CD4-positive, alpha-beta T cell treated with Interleukin-21 for 1 hour (primary cell): ENCODE results near the gene ZFAND3.

Experiments
- DNase-seq: peaks from one replicate; pipeline ENCODE4 v3.0.0-alpha.2; 2020

ZFAND3 gene

DNA sequence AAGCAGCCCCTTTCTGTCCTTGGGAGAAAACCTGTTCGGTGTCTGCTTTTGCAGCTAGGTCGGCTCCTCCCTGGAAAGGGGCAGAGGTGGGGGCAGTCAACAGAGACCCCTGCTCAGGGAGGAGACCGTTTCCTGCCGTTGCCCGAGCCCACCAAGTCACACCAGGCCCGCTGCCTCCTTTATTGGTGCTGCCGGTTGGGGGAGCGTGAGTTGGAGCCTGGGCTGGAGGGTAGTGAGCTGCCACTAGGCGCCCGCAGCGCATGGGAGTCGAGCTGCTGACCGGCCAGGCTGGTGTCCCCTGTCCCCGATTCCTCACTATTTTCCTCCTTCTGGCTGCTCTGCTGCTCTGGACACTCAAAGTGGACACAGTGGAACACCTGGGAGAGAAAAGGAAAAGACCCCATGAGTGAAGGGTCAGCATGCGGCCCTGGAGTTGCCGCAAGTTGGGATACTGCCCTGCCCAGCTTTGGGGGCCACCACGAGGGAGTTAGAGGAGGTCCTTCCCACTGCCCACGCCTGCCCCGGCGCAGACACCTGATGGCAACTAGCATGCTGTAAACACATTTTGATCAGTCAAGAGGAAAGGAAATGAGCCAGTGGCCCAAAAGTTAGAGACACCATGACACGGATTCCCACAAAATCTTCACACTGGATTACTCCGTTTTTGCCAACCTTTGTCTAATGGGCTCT, 355.4 kb downstream of the ZFAND3 start:
- no peak for DNase-seq

DNA sequence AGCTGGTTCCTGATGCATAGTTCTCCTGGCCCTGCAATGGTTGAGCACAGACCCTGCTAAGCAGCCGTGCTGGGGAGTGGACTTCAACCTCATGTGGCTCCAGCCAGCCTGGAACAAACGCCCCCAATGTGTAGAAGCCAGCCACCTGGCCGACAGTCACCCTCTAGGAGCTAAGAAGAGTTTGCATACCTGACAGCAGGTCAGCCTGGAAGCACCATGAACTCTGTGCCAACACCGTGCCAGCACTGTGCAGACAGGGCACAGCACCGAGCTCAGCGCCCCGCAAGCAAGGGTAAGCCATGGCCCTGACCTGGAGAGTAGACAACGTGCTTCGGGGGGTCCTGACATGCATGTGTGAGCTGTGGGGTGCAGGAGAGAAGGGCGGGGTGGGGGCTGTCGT, 356.3 kb downstream of the ZFAND3 start:
- no peak for DNase-seq

DNA sequence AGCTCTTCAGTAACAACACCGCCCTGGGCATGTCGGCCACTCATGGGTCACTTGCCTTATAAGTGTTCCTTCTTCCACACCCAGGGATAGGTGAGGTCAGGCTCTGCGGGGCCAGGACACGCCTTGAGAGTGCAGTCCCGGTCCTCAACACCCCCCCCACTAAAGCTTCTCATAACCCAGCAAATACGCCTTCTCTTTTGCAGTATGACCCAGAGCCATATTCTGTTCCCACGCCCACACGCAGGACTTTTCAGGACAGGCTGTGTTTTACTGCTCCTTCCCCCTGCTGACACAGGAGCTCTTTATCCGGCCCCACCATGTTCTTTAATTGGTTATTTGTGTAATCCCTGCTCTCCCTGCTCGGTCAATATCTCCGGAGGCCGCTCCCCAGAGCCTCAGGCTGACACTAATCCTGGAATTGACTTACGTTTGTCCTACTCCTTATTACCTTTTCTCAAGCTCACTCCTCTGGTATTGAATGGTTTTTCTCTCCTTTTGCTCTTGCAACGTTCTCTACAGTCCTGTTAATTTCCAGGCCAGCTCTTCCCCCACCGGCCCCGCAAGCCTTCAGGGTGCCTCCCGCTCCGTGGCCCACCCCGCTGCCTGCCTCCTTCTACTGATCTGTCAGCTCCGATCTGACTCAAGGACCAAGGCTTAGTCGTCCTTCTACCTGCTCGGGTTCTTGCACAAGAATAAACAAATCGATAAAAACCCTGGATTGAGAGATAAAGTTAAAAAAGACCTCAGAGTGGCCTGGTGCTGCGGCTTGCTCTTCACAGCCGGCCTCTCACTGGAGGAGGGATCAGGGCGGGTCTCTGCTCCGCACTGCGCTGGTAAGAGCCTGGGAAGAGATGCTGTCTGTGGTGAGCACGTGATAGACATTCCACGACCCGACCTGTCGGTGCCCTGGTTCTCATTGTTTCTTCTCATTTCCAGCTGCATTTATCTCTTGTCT, 357.5 kb downstream of the ZFAND3 start:
- DNase-seq: no peak

DNA sequence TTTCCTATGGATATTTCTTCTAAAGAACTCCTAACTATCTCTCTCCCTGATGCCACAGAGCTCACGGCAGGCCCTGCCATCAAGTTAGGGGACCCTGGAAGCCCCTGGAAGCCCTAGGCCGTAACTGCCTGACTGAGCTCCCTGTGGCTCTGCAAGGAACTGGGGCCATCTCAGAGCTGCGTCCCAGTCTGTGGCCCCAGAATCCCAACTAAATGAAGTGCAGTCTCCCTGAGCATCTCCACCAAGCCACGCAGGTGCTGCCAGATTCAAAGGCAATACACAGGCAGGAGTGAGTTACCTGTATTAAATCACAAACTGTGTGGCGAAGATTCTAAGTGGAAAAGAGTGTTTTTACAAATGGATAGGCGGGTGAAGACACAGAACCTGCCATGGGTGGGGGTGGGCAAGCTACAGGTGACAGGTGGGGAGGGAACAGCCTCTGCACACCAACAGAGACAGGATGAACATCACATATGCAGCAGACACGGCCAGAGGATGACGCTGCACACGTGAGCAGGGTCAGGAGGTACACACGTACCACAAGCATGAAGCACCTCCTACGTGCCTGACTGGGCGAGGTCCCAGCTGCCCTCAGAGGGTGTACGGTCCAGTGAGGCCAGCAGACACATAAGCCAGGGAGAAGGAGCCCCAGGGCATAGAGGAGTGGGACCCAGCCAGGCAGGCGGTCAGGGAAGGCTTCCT, 358.5 kb downstream of the ZFAND3 start:
- no peak for DNase-seq

DNA sequence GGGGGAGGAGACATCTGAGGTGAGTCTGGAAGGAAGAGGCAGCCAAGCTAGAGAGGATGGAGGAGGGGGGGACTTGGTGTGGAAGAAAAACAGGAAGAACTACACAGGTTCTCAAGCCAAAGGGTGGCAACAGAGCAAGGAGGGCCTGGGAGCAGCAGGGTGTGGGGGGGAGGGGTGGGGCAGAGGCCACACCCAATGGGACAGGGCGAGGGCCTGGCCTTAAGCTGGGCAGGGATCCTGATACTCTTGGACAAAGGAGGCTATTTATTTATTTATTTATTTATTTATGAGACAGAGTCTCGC, 359.0 kb downstream of the ZFAND3 start:
- no peak for DNase-seq

DNA sequence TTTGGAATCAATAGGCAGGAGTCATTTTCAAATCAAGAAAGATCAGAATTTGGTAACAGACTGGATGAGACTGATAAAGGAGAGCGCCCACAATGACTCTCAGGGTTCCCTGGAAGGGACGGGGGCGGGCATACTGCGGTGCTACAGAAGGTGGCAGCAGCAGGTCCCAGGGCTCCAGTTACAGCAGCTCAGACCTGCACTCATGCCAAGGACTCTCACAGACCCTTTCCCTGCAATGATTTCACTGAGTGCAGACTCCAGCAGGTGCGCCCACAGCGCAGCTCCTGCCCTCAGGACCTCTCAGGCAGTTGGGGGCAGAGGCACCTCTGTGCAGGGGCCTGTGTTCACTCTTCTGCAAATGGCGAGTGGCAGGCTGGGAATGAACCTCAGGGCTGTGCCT, 359.8 kb downstream of the ZFAND3 start:
- no peak for DNase-seq

DNA sequence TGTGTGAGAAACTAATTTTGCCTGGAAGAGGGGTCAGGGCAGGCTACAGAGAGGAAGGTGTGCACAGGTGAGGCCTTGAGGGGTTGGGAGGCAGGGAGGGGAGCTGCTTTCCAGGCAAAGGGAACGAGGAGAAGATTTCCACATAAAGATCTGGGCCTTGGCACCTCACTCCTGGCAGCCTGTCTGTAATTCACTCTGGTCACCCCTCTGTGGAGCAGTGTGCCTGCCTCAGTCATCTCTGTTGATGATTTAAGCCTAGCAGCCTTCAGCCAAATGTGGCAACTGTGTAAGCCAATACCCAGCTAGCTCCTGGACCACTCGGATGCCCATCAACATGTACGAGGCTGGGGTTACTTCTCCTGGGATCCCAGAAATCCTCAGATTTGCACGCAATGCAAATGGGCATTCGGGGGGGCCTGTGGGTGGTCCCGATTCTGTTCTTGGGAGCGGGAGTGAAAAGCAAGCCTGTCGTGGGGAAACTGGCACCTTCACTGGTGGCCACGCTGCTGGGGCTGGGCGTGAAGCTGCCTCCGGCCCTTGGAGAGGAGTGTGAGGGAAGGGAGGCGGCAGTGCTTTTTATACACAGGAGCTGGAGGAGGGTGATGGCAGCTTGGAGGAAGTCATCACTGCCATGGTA, 360.4 kb downstream of the ZFAND3 start:
- DNase-seq: no peak

DNA sequence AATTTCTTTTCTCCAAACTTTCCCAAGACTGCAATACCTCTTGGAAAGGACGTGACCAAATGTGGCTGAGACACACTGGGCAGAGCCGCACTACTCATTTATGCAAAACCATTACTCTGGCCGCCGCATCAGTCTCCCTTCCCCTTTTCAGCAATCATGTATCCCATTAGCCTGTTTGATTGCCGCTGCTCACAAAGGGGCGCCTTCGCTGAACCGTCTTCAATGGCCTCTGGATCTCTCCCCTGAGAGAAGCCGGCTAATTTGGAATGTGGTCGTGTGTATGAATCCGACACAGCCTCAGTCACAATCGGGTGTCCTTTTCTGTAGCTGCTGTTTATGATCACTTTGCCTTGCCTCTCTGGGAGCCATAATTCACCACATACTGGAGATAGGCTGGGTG, 361.1 kb downstream of the ZFAND3 start:
- DNase-seq: no peak

DNA sequence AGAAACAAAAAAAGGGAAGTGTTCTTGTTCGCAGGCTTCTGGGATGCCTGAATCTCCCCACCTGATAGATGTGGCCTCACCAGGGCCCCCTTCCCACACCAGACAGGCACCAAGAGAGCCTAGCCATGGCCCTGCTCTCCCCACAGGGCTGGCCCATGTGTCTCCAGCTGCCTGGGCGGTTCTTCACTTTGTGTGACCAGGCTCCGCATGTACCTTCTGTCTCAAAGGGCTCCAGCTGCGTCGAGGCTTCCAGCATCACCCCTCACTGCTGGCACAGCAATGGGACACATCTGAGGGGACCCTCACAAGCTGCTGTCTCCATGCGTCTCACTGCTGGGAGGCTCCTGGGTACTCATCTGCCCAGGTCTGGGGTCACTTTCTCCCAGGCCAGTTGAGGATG, 362.9 kb downstream of the ZFAND3 start:
- no peak for DNase-seq

DNA sequence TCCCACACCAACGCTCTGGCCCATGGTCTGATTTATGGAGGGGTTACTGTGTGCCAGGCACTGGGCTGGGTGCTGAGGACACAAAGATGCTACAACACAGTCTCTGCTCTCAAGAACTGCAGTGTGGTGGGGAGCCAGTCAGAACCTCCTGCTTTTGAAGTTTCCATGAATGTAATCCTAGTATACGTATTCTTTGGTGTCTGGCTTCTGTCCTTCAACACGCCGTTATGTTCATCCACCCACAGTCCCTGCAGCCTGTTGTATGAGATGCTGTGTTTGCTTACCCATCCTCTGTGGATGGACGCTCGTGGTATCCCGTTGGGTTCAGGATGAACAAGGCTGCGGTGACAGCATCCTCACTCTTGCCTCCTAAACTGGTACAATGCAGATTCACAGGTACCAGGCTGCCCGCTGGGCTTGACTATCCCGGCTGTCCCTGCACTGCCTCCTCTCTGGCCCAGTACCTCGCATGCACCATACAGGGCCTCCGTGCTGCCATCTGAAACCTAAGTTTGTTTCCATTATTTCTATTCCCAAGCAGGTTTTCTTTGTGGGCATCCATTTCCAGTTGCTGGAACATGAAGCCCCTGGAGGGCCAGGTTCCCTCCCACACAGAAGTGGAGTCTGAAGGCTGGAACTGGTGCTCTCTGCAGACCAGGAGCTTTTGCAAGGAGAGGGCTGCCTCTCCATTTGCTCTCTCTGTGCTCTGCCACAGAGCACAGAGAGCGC, 364.5 kb downstream of the ZFAND3 start:
- no peak for DNase-seq

DNA sequence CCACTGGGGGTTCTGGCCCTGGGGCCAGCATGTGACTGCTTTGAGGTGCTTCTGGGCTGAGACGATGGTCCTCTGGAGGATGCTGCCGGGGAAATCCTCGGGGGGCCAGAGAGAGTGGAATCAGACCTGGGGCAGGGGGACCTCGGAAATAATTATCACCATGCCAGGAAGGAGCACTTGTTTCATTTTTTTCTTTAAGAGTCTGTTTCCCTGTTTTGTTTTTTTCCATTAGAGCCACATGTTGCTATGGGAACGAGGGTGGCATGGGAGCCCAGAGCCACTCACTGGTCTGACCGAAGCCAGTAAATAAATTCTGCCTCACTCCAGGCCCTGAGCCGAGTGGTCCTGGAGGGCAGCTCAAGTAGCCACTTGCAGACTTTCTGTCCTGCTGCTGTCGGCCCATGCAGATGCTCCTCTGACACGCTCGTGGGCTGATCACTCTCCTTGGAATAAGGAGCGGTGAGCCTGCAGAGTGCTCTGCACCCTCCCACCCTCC, 365.1 kb downstream of the ZFAND3 start:
- no peak for DNase-seq

DNA sequence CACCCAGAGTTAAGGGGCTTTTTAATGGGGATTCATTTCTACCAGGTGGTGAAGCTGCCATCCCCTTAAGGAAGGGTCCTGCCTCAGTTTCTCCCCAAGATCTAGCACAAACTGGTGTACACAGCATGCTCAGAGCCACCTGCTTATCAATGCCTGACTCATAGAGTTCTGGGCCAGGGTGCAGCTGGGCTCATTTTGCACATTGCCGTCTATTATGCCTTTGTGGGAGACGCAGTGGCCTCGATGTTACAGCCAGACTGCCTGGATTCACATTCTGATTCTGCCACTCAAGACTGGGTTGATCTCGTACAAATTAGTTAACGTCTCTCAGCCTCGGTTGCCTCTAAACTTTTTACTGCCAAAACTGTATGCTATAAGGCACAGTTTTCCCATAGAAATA, 365.7 kb downstream of the ZFAND3 start:
- no peak for DNase-seq

DNA sequence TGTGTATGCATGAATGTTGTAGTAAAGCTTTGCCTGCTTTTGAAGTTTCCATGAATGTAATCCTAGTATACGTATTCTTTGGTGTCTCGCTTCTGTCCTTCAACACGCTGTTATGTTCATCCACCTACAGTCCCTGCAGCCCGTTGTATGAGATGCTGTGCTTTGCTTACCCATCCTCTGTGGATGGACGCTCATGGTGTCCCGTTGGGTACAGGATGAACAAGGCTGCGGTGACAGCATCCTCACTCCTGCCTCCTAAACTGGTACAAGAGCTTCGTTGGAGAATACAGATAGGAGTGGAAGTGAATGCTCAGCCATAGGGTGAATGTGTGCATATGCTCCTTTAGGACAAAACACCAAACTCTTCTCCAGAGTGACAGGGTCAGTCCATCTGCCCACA, 366.2 kb downstream of the ZFAND3 start:
- DNase-seq: no peak

DNA sequence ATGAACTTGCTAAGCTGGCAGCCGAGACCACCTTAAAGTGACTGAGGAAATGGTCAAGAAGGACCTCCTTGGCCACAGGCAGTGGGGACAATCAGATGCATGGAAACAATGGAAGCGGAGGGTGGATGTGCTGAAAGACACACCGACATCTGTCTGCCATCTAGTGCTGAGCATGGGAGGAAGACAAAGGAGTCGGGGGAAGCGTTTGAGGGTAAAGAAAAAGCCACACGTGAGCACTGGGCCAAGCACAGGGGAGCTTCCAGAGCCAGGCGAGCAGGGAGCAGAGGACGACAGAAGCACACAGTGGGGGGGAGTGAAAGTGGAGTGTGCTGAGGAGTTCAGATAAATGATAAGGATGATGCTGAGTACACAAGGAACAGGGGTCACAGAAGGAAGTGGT, 367.8 kb downstream of the ZFAND3 start:
- DNase-seq: no peak

DNA sequence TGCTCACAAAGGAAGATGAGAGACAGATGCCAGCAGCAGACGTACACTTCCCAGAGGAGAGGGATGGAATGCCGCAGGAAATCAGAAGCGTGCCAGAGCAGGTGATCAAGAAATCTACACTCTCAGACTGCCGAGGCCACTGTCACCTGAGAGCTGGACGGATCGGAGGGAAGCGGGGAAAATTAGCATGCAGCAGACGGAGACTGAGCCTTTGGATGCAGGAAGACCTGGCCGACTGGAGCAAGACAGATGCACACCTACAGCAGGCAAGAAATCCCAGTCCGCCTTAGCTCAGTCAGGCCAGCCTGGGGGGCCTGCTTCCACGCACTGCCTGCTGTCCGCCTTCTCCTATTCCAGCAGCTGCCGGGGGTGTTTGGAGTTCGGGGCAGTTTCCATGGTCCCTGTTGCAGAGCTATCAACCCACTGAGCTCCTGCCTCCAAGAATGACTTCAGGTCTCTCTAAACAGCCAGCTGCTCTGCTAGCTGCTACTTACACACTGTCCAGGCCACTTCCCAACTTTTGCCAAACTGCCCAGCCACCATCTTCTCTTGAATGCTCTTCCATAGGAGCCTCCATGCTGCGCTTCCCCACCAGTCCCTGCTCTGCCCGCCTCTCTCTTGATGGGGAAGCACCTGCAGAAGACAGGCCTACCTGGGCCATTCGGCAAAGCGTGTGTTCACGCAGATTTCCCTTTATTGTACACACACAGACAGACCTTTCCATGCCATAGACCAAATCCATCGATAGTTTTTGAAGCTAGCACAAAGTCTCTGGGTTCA, 368.5 kb downstream of the ZFAND3 start:
- no peak for DNase-seq

DNA sequence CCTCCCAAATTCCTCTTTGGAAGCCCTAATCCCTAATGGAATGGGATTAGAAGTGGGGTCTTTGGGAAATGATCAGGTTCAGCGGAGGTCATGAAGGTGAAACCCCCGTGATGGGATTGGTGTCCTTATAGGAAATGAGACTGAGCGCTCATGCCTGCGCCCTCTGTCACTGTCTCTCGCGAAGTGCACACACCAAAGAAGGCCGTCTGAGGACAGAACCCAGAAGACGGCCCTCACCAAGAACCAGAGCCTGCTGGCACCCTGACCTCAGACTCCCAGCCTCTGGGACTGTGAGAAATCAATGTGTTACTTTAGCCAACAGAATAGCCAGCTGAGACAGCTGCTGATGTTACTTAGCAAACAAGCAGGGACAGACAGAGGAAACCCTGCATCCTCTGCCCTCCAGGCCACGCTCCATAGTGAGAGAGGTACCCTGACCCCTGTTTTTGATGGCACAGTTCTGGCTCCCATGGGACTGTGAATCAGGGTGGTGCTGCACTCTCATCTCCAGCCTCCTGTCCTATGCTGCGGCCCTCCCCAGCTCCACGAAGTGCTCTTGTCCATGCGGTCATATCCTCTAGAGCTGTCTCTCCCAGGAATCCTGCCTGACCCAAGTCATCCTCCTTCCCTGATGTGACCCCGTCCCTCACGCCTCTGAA, 369.3 kb downstream of the ZFAND3 start:
- DNase-seq: no peak

DNA sequence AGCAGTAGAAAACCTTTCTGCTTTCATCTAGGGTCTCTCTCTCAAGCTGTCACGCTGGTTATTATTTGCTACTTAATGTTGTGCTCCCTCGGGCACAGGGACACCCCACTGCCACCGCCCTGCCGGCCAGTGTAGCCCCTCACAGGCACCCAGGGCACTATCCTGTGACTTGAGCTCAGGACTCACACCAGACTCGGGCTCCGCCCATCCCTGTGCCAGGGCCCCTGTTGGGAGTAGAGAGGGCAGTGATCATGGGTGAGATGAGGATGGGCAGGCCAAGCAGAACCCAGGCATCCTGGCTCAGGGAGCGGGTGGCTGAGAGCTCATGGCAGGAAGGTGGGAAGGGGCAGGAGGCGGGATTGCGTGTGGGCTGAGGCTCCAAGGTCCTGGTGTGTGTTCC, 371.9 kb downstream of the ZFAND3 start:
- no peak for DNase-seq

DNA sequence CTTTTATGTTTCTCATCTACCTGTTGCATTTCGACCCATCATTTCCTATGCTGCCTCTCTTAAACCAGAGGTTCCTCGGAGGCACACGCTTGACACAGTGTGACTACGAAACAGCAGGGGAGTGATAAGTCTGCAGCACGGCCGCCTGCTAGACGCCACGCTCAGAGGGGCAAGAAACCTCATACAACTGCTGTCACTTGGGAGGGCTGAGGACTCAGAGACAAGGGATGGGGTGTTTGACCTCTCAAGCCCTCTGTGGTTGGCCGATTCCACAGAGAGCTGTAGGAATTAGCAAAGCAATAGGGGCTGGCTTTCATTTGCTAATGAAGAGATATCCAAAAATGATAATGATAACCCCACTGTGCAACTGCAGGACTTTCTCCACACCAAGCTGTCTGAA, 372.5 kb downstream of the ZFAND3 start:
- DNase-seq: no peak

DNA sequence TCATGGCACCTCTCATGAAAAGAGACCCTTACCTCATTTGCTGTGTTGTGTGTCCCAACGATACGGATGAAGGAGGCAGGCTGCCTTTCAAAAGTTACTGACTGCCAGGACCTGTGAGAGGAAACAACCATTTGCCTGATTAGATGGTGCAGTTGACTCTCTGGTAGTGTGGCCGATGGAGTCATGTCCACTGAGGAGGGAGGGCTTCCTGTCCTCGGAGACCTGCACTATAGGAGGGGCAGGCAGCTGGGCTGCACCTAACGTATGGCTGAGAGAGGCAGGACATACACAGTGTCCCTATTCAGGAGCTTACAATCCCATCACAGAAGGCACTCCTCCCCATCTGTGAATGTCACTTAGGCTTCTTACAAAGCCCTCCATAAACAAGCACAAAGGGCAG, 373.0 kb downstream of the ZFAND3 start:
- no peak for DNase-seq

DNA sequence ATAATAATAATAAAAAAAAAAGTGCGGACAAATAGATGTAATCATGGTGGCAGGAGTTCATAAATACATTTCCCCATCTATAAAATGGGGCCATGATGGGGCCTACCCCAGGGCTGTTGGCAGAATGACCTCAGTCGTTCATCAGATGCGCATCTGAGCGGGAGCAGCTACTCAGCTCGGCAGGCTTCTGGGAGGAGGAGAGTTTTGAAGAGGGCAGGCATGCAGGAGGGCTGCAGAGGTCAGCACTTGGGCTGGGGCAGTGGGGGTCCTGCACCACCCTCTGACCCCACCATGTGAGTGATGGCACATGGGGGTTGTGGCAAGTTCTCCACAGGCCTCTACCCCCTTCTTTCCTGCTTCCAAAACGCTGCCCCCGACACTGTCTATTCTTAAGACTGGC, 373.5 kb downstream of the ZFAND3 start:
- DNase-seq: no peak
